ENCODE data around the gene STYXL1.
"Not testable (repeated sequence)": the region's sequence is repeated elsewhere in the genome, so short reads cannot be mapped to it uniquely, and the experiment has no call there.

STYXL1 gene

GRCh38 chr7:76053461-76053860 lies 5.7 kb upstream of the STYXL1 start:
- DNase-seq (no peak), ATAC-seq (ENCODE audit: insufficient read depth, low read depth) (no peak)
- Histone ChIP-seq H3K4me2 (ENCODE audit: insufficient read depth, low read length) (no peak overlapping the region), H3K79me2 (ENCODE audit: insufficient read depth, low read length) (peaks cover 74% of the 10 kb centered on the region), H2AFZ (ENCODE audit: low read depth, low read length) (no peak overlapping the region), H3K27ac (ENCODE audit: low read length) (no peak overlapping the region), H3K36me3 (ENCODE audit: insufficient read depth, low read length) (peaks cover 70% of the 10 kb centered on the region), H4K20me1 (ENCODE audit: insufficient read depth, low read length) (peaks cover 70% of the 10 kb centered on the region), H3K4me3 (ENCODE audit: low read depth in 1 of 2, low read length in 2 of 2) (no peak overlapping the region), H3K9ac (ENCODE audit: low read depth, low read length) (no peak overlapping the region), H3K9me3 (ENCODE audit: insufficient read depth, low read length, severe bottlenecking) (no peaks in the 10 kb centered on the region), H3K4me1 (ENCODE audit: insufficient read depth, low read length) (peaks cover 22% of the 10 kb centered on the region), H3K27me3 (ENCODE audit: insufficient read depth, low read length, poor library complexity) (no peaks in the 10 kb centered on the region)
- TF ChIP-seq, protein P1, sequence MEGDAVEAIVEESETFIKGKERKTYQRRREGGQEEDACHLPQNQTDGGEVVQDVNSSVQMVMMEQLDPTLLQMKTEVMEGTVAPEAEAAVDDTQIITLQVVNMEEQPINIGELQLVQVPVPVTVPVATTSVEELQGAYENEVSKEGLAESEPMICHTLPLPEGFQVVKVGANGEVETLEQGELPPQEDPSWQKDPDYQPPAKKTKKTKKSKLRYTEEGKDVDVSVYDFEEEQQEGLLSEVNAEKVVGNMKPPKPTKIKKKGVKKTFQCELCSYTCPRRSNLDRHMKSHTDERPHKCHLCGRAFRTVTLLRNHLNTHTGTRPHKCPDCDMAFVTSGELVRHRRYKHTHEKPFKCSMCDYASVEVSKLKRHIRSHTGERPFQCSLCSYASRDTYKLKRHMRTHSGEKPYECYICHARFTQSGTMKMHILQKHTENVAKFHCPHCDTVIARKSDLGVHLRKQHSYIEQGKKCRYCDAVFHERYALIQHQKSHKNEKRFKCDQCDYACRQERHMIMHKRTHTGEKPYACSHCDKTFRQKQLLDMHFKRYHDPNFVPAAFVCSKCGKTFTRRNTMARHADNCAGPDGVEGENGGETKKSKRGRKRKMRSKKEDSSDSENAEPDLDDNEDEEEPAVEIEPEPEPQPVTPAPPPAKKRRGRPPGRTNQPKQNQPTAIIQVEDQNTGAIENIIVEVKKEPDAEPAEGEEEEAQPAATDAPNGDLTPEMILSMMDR (IDR thresholded peaks at IDR 0.05; ENCODE audit: borderline replicate concordance, extremely low read depth, low read length, poor library complexity, severe bottlenecking): no peak
- TF ChIP-seq EZH2 (IDR thresholded peaks at IDR 0.05; ENCODE audit: borderline replicate concordance, low read depth, low read length, severe bottlenecking): no peak

DNA sequence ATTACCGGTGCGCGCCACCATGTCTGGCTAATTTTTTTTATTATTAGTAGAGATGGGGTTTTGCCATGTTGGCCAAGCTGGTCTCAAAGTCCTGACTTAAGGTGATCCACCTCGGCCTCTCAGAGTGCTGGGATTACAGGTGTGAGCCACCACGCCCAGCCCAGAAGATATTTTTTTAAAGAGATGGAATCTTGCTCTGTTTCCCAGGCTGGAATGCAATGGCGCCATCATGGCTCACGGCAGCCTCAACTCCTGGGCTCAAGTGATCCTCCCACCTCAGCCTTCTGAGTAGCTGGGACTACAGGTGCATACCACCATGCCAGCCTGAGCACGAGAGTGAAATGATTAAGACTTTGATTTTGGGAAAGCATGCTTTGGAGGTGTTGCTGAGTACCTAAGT lies 4.9 kb upstream of the STYXL1 start:
- not testable (repeated sequence) for H3K27ac ChIP-seq (ENCODE audit: low read length); H2AFZ ChIP-seq (ENCODE audit: low read depth, low read length); H3K4me3 ChIP-seq (ENCODE audit: low read depth in 1 of 2, low read length in 2 of 2); ATAC-seq (ENCODE audit: insufficient read depth, low read depth); DNase-seq; H3K9me3 ChIP-seq (ENCODE audit: insufficient read depth, low read length, severe bottlenecking); H3K9ac ChIP-seq (ENCODE audit: low read depth, low read length); H3K4me2 ChIP-seq (ENCODE audit: insufficient read depth, low read length); H3K27me3 ChIP-seq (ENCODE audit: insufficient read depth, low read length, poor library complexity)
- peaks cover 23% of the 10 kb centered on the region for H3K4me1 ChIP-seq (ENCODE audit: insufficient read depth, low read length)
- peaks cover 68% of the 10 kb centered on the region for H4K20me1 ChIP-seq (ENCODE audit: insufficient read depth, low read length)
- peaks cover 67% of the 10 kb centered on the region for H3K36me3 ChIP-seq (ENCODE audit: insufficient read depth, low read length)
- H3K79me2 ChIP-seq (ENCODE audit: insufficient read depth, low read length): peaks cover 82% of the 10 kb centered on the region

- Histone ChIP-seq H3K9ac (ENCODE audit: low read depth, low read length) (no peak overlapping the region), H3K27ac (ENCODE audit: low read length) (no peak overlapping the region), H2AFZ (ENCODE audit: low read depth, low read length) (no peak overlapping the region), H3K4me2 (ENCODE audit: insufficient read depth, low read length) (no peak overlapping the region; the same call in 1 of the 2 replicates), H4K20me1 (ENCODE audit: insufficient read depth, low read length) (peaks cover 61% of the 10 kb centered on the region), H3K27me3 (ENCODE audit: insufficient read depth, low read length, poor library complexity) (no peaks in the 10 kb centered on the region), H3K79me2 (ENCODE audit: insufficient read depth, low read length) (peaks cover 90% of the 10 kb centered on the region), H3K9me3 (ENCODE audit: insufficient read depth, low read length, severe bottlenecking) (no peaks in the 10 kb centered on the region), H3K36me3 (ENCODE audit: insufficient read depth, low read length) (peaks cover 63% of the 10 kb centered on the region), H3K4me3 (ENCODE audit: low read depth in 1 of 2, low read length in 2 of 2) (no peak overlapping the region), H3K4me1 (ENCODE audit: insufficient read depth, low read length) (peaks cover 26% of the 10 kb centered on the region)
- no peak for ATAC-seq (ENCODE audit: insufficient read depth, low read depth)
- DNase-seq: no peak
- TF ChIP-seq EZH2 (IDR thresholded peaks at IDR 0.05; ENCODE audit: borderline replicate concordance, low read depth, low read length, severe bottlenecking): no peak
- TF ChIP-seq, protein P1 (IDR thresholded peaks at IDR 0.05; ENCODE audit: borderline replicate concordance, extremely low read depth, low read length, poor library complexity, severe bottlenecking): no peak
Measured at GRCh38 chr7:76051840-76052239, 4.0 kb upstream of the STYXL1 start.

DNA sequence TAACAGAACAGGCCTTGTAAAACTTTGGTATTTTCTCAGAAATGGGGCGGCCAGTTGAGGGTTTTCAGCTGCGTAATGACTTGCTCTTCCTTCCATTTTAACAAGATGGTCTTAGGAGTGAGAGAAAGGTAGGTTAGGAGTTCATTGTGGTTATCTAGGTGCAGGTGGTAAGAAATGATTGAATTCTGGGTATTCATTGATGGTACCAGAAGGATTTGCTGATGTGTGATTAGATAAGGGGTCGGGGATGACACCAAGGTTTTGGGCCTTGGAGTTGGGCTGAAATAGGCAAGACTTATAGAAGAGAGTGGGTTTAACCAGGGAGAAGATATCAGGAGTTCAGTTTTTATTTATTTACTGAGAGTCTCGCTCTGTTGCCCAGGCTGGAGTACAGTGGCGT lies 2.7 kb upstream of the STYXL1 start:
- H3K36me3 ChIP-seq (ENCODE audit: insufficient read depth, low read length): peaks cover 54% of the 10 kb centered on the region
- ATAC-seq (ENCODE audit: insufficient read depth, low read depth): no peak
- TF ChIP-seq, protein P1 (IDR thresholded peaks at IDR 0.05; ENCODE audit: borderline replicate concordance, extremely low read depth, low read length, poor library complexity, severe bottlenecking): no peak
- no peak for TF ChIP-seq EZH2 (IDR thresholded peaks at IDR 0.05; ENCODE audit: borderline replicate concordance, low read depth, low read length, severe bottlenecking)
- H3K79me2 ChIP-seq (ENCODE audit: insufficient read depth, low read length): peaks cover 97% of the 10 kb centered on the region
- peaks cover 53% of the 10 kb centered on the region for H4K20me1 ChIP-seq (ENCODE audit: insufficient read depth, low read length)
- no peak overlapping the region for H3K27ac ChIP-seq (ENCODE audit: low read length)
- H3K4me2 ChIP-seq (ENCODE audit: insufficient read depth, low read length): peak overlapping the region; percentile 76; the same call in 1 of the 2 replicates
- peak overlapping the region in 1 of 2 experiments; percentile 17; a peak in 1 of 4 replicates for H3K4me3 ChIP-seq (ENCODE audit: low read depth in 1 of 2, low read length in 2 of 2)
- peaks cover 38% of the 10 kb centered on the region for H3K4me1 ChIP-seq (ENCODE audit: insufficient read depth, low read length)
- H3K27me3 ChIP-seq (ENCODE audit: insufficient read depth, low read length, poor library complexity): no peaks in the 10 kb centered on the region
- no peak overlapping the region for H3K9ac ChIP-seq (ENCODE audit: low read depth, low read length)
- DNase-seq: no peak
- H2AFZ ChIP-seq (ENCODE audit: low read depth, low read length): no peak overlapping the region
- H3K9me3 ChIP-seq (ENCODE audit: insufficient read depth, low read length, severe bottlenecking): no peaks in the 10 kb centered on the region
